ENCODE measurements around the gene AP1B1.

Gene AP1B1

DNA sequence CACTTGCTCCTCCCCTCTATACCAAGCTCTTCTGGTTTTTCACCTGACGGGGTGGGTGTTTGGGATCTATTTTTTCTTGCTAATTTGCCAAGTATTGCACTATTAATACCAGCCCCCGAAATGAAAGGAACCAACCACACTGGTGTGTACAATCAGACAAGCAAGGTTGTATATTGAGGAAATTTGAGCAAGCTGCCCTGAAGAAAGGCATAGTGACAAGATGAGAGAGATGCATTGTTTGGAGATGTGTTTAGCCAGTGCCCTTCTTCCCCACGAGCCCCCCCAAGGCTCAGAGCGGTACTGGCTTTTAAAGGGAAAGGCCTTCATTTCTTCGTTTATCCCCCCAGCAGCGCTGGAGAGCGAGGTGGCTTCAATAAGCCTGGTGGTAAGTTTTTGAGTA is 97.2 kb downstream of the AP1B1 start:
- DNase-seq, result no peak

DNA sequence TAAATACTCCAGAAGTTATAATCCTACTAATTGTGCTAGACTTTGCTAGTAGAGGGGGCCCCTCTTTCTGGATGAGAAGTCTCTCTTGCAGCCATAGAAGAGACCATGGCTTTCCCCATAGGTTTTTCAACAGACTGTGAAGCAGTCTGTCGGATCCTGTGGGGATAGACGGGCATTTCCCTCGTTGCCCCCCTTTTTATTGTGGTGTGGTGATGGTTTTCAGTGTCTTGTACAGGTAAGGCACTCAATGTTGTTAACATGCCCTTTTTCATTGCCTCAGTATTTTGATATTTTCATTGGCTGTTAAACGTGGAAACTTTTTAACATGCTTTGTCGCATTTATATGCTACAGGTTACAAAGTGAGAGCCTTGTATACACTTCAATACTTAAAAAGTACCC is 98.3 kb downstream of the AP1B1 start:
- DNase-seq, result no peak

DNA sequence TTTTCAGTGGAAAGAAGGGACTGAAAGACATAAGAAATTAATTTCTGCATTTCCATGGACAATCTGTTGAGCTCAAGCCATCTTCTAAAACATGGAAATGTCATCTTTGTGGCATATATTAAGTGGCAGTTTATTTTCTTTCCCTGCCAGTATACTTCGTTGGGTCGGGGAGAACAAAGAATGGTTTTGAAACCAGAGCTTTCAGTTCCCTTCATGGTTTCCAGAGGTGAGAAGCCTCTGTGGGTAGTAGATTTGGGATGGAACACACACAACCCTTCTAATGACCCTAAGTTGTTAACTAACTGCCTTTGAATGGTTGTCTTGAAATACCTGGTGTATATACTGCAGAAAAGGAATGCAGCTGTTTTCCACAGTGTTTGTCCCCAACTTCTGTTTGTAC is 99.5 kb downstream of the AP1B1 start:
- no peak for DNase-seq

DNA sequence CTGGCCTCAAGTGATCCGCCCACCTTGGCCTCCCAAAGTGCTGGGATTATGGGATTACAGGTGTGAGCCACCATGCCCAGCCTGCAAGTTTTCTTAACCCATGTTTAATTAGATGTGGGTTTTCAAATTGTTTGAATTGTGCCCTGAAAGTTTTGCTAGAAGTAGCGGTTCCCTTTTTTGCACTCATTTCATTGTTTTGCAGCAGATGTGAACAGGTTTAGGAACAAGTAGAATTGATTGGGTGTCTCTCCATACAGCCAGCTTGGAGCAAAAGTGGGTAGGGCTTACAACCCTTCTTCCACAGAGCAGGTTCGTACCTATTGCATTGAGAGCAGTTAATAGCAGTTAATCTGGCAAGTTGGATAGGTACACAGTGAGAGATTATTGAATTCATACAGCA is 104.2 kb downstream of the AP1B1 start:
- DNase-seq, result no peak

DNA sequence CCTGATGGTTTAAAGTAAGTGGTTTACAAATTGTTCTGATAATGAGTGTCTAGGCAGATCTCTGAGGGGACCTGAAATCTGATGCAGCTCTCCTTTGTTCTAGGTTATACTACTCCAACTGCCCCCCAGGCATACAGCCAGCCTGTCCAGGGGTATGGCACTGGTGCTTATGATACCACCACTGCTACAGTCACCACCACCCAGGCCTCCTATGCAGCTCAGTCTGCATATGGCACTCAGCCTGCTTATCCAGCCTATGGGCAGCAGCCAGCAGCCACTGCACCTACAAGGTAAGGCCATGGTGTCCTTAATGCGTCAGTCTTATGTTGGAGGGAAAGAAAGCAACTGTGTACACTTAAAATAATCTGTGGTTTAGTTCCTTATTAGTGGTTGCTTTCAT is 110.4 kb downstream of the AP1B1 start:
- no peak for DNase-seq

All from NCI-H446 (cell line).